Duodenal mucosa (tissue), 2 donors: ENCODE results near the gene KLRD1.

ENCODE experiments used
- H3K27ac ChIP-seq: one replicate; pipeline ENCODE4 v1.7.0; 2013; ENCODE audit warnings: low read depth, low read length
- H3K27me3 ChIP-seq, 2 donors: one replicate each; pipeline ENCODE4 v1.7.0; 2013; ENCODE audit warnings: low read length in 2 of 2, control low read depth in 1 of 2; ENCODE audit not compliant: insufficient read depth in 2 of 2, control insufficient read depth in 1 of 2
- H3K36me3 ChIP-seq, 2 donors: one replicate each; pipeline ENCODE4 v1.7.0; 2013; ENCODE audit warnings: low read length in 2 of 2, control low read depth in 1 of 2; ENCODE audit not compliant: insufficient read depth in 2 of 2, control insufficient read depth in 1 of 2
- H3K4me1 ChIP-seq, 2 donors: one replicate each; pipeline ENCODE4 v1.7.0; 2013; ENCODE audit warnings: low read length in 2 of 2, control low read depth in 1 of 2; ENCODE audit not compliant: insufficient read depth in 2 of 2, control insufficient read depth in 1 of 2
- H3K4me3 ChIP-seq, 2 donors: one replicate each; pipeline ENCODE4 v1.7.0; 2013; ENCODE audit warnings: low read length in 2 of 2, low read depth in 1 of 2
- H3K9ac ChIP-seq, 2 donors: one replicate each; pipeline ENCODE4 v1.7.0; 2013; ENCODE audit warnings: low read length in 2 of 2, low read depth in 1 of 2
- H3K9me3 ChIP-seq, 2 donors: one replicate each; pipeline ENCODE4 v1.7.0; 2013; ENCODE audit warnings: low read length in 2 of 2, control low read depth in 1 of 2; ENCODE audit not compliant: control insufficient read depth in 1 of 2

The KLRD1 gene

GRCh38 chr12:10358969-10359368 lies 51.3 kb downstream of the KLRD1 start:
- no peaks in the 10 kb centered on the region for H3K27me3 ChIP-seq
- H3K36me3 ChIP-seq: no peaks in the 10 kb centered on the region
- no peak overlapping the region for H3K4me3 ChIP-seq
- H3K4me1 ChIP-seq: peaks cover 8 to 14% of the 10 kb centered on the region in 2 donors
- no peak overlapping the region for H3K27ac ChIP-seq
- no peak overlapping the region for H3K9ac ChIP-seq
- H3K9me3 ChIP-seq: no peaks in the 10 kb centered on the region

DNA sequence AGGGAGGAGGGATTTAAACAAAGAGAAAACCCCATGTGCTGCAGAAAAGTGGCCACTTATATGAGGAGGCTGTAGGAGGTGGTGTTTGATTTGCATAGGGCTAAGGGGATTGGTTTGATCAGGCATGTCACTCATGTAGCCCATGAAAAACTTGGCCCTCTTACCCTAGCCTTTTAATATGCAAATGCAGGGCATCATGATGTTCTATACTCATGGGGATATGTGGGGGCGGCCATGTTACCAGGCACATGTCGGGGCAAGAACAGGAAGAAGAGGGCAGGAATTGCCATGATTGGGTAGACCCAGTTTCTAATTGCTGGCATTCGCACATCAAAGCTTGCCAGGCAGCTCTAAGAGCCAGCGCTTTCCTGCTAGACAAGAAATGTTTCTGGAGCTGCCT lies 53.4 kb downstream of the KLRD1 start:
- H3K27ac ChIP-seq: no peak overlapping the region
- no peaks in the 10 kb centered on the region for H3K36me3 ChIP-seq
- H3K4me3 ChIP-seq: no peak overlapping the region
- H3K9me3 ChIP-seq: no peaks in the 10 kb centered on the region
- H3K9ac ChIP-seq: no peak overlapping the region
- no peaks in the 10 kb centered on the region for H3K27me3 ChIP-seq
- peaks cover 19 to 28% of the 10 kb centered on the region in 2 donors for H3K4me1 ChIP-seq

GRCh38 chr12:10361622-10362021 lies 54.0 kb downstream of the KLRD1 start:
- Histone ChIP-seq H3K4me1 (peaks cover 20 to 32% of the 10 kb centered on the region in 2 donors), H3K27me3 (no peaks in the 10 kb centered on the region), H3K4me3 (no peak overlapping the region), H3K9ac (no peak overlapping the region), H3K9me3 (no peaks in the 10 kb centered on the region), H3K27ac (no peak overlapping the region), H3K36me3 (no peaks in the 10 kb centered on the region)

DNA sequence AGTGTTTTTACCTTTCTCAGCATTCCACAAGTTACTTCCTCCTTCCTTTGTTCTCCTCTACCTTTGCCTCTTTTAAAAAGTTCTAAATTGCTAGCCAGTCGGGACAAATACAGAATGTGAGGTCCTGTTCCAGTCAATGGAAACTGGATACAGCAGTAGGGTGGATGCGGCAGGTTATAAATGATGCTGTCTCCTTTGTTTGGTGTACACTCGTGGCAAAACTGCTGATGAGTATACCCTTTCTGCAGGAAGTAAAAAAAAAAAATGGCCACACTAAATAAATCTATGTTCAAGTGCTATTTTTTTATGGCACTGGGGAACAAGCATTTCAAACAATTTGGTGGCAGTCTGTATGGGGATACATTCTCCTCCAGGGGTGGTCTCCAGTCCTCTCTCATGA lies 54.7 kb downstream of the KLRD1 start:
- H3K27me3 ChIP-seq: no peaks in the 10 kb centered on the region
- peaks cover 20 to 35% of the 10 kb centered on the region in 2 donors for H3K4me1 ChIP-seq
- H3K27ac ChIP-seq: no peak overlapping the region
- H3K4me3 ChIP-seq: no peak overlapping the region
- H3K9ac ChIP-seq: no peak overlapping the region
- no peaks in the 10 kb centered on the region for H3K36me3 ChIP-seq
- H3K9me3 ChIP-seq: no peaks in the 10 kb centered on the region

- H3K36me3 ChIP-seq: no peaks in the 10 kb centered on the region
- peak overlapping the region; percentile 72 to 85 for H3K4me3 ChIP-seq
- peak overlapping the region in 1 of 2 donors; percentile 91 for H3K9ac ChIP-seq
- H3K4me1 ChIP-seq: peaks cover 20 to 35% of the 10 kb centered on the region in 2 donors
- H3K9me3 ChIP-seq: no peaks in the 10 kb centered on the region
- no peaks in the 10 kb centered on the region for H3K27me3 ChIP-seq
- no peak overlapping the region for H3K27ac ChIP-seq
Measured at GRCh38 chr12:10362828-10363657, 55.4 kb downstream of the KLRD1 start.

DNA sequence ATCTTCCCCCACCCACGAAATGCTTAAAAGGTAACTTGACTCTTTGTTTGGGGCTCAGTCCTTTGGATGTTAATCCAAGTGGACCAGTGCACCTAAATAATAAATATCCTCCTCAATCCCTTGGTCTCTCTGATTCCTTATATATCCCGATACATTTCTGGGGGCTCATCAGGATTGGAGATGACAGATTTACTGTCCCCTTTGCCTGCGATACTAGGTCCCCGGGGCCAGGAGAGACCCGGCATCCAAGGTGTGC lies 55.9 kb downstream of the KLRD1 start:
- Histone ChIP-seq H3K36me3 (no peaks in the 10 kb centered on the region), H3K9me3 (no peaks in the 10 kb centered on the region), H3K27me3 (no peaks in the 10 kb centered on the region), H3K4me3 (peak overlapping the region; percentile 72 to 85), H3K27ac (peak overlapping the region; percentile 82), H3K9ac (peak overlapping the region; percentile 83 to 91), H3K4me1 (peaks cover 20 to 35% of the 10 kb centered on the region in 2 donors)

- Histone ChIP-seq H3K27me3 (no peaks in the 10 kb centered on the region), H3K4me3 (peak overlapping the region; percentile 72 to 85), H3K27ac (peak overlapping the region; percentile 82), H3K4me1 (peaks cover 20 to 35% of the 10 kb centered on the region in 2 donors), H3K9ac (peak overlapping the region; percentile 83 to 91), H3K36me3 (no peaks in the 10 kb centered on the region), H3K9me3 (no peaks in the 10 kb centered on the region)
Measured at GRCh38 chr12:10363914-10364814, 56.5 kb downstream of the KLRD1 start.

DNA sequence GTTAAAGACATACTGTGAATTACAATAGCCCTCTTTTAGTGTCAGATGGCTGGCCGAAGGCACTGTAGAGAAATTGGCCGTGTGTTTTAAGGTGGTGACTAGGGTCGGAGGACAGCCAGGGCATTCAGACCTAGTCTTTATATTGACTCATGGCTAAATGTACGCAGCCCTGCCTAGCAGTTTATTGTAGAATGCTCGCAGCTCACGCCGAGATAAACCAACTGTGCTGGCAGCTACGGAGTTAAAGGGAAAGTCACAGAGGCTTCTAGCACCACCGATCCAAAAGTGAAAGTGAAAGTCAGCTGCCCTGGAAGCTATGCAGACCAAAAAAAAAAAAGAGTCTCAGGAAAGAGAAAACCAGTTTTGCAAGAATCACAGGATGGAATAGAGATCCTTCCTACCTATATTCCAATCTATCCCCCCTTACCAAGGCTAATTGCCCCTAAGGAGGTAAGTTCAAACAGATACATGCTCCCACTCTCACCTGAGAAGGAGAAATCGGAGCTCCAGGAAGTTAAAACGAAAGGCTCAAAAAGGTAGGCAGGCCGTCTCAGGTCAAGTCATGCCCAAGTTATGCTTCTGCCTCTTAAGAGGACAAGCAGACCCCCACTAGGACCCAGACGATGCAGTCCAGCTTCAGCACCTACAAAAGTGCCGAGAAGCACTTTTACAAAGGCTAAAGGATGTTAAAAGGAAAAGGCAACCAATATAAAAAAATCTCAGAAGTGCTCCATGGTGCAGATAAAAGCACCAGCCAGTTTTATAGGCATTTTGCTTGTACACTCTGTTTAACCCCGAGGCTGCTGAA lies 57.3 kb downstream of the KLRD1 start:
- no peaks in the 10 kb centered on the region for H3K27me3 ChIP-seq
- no peaks in the 10 kb centered on the region for H3K36me3 ChIP-seq
- no peaks in the 10 kb centered on the region for H3K9me3 ChIP-seq
- peaks cover 20 to 35% of the 10 kb centered on the region in 2 donors for H3K4me1 ChIP-seq
- H3K27ac ChIP-seq: peak overlapping the region; percentile 82
- H3K4me3 ChIP-seq: peak overlapping the region; percentile 72 to 85
- peak overlapping the region; percentile 83 to 91 for H3K9ac ChIP-seq

DNA sequence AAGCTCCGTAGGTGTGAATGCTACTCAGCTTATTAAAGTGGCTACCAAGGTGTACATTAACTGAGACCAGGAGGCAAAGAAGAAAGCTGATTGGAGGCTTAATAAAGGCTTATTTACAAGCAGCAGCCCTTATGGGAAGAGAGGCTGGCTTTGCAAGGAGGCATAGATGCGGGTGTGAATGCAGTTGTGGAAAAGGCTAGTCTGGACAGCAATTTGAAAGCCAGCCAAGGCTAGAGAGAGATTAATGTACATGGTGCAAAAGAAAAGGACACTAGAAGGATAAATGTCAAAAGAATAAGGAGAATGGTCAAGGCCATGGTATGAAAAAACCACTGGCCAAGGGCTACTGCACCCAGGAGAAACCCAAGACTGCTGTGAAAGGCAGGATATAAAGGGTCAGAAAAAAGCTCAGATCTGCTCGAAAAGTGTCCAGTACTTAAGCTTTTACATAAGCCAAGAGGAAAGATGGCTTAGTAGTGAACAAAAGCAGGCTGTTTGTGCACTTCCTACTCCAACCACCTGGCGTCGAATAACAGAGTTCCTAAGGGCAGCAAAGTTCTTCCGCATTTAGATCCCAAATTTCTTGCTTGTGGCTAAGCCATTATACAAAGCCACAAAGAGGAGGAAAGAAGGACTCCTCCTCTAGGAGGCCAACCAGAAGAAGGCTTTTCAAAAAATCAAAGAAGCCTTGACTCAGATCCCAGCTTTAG lies 58.2 kb downstream of the KLRD1 start:
- no peaks in the 10 kb centered on the region for H3K9me3 ChIP-seq
- peak overlapping the region; percentile 72 to 85 for H3K4me3 ChIP-seq
- H3K27ac ChIP-seq: peak overlapping the region; percentile 82
- H3K4me1 ChIP-seq: peaks cover 20 to 35% of the 10 kb centered on the region in 2 donors
- no peaks in the 10 kb centered on the region for H3K27me3 ChIP-seq
- H3K9ac ChIP-seq: peak overlapping the region; percentile 83 to 91
- no peaks in the 10 kb centered on the region for H3K36me3 ChIP-seq
